Measurements from ENCODE around the gene ITGB2. TPM values are rescaled to one million over a fixed set of nuclear protein-coding genes. Genes with fewer than 3 reads are reported as not detected.

The ITGB2 gene
- total RNA-seq, 6 experiments from 2014 or later: 0.19 to 0.45 (median 0.33) TPM; not detected in 3

DNA sequence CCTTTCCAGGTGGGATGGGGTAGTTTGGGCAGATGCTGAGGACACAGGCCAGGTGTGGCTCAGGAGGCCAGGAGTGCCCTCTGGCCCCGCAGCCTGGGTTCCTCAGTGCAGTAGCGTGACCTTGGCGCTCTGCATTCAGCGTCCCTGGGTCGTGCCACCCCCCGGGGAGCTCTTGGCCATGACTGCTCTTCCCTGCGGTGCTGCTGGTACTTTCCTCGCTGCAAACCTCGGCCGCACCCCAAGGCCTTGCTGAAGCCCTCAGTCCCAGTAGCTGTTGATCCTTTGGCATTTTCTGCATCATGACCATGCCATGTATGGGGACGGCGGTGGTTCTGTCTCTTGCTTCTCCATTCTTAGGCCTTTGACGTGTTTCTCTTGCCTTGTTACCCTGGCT is 32.9 kb upstream of the ITGB2 start:
- Mint-ChIP-seq H3K36me3 (ENCODE audit: low read depth) (peaks cover 11% of the 10 kb centered on the region; the same call in 1 of the 2 replicates), H3K4me3 (no peak overlapping the region), H3K27me3 (ENCODE audit: insufficient read depth) (no peaks in the 10 kb centered on the region; the same call in 1 of the 2 replicates), H3K4me1 (ENCODE audit: low read depth) (no peaks in the 10 kb centered on the region), H3K9me3 (no peaks in the 10 kb centered on the region), H3K27ac (no peak overlapping the region)
- TF ChIP-seq, protein P1, sequence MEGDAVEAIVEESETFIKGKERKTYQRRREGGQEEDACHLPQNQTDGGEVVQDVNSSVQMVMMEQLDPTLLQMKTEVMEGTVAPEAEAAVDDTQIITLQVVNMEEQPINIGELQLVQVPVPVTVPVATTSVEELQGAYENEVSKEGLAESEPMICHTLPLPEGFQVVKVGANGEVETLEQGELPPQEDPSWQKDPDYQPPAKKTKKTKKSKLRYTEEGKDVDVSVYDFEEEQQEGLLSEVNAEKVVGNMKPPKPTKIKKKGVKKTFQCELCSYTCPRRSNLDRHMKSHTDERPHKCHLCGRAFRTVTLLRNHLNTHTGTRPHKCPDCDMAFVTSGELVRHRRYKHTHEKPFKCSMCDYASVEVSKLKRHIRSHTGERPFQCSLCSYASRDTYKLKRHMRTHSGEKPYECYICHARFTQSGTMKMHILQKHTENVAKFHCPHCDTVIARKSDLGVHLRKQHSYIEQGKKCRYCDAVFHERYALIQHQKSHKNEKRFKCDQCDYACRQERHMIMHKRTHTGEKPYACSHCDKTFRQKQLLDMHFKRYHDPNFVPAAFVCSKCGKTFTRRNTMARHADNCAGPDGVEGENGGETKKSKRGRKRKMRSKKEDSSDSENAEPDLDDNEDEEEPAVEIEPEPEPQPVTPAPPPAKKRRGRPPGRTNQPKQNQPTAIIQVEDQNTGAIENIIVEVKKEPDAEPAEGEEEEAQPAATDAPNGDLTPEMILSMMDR (IDR thresholded peaks at IDR 0.05): no peak
- DNase-seq: no peak

DNA sequence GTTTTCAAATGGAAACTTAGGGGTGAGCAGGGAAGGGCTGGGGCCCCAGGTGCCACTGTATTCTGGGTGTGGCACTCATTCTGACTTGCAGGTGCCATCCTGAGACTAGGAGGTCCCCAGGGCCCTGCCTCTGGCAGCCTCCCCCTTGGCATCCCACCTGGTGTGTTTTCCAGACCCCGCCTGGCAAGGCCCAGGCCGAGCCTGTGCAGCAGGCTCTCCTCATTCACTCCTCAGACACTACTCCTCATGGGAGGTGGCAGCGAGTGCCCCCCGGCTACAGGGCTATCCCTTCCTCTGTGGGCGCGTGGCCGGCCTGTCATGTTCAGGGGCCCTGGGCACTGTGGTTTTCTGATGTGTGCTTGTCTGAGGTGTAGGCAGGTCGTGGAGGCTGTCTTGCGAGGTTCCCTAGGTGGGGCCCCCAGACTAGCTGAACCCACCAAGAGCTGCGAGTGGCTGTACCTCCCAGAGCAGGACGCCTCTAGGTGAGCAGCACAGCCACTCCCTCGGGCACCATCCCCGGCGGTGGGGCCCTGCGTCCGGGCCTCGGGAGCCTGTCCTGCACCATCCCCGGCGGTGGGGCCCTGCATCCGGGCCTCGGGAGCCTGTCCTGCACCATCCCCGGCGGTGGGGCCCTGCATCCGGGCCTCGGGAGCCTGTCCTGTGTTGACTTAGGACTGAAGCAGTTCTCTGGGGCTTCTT is 32.4 kb upstream of the ITGB2 start:
- Mint-ChIP-seq H3K4me3 (no peak overlapping the region), H3K9me3 (no peaks in the 10 kb centered on the region), H3K27ac (no peak overlapping the region), H3K27me3 (ENCODE audit: insufficient read depth) (no peaks in the 10 kb centered on the region; the same call in 1 of the 2 replicates), H3K4me1 (ENCODE audit: low read depth) (no peaks in the 10 kb centered on the region), H3K36me3 (ENCODE audit: low read depth) (peaks cover 11% of the 10 kb centered on the region; the same call in 1 of the 2 replicates)
- TF ChIP-seq, protein P1 (IDR thresholded peaks at IDR 0.05): no peak
- no peak for DNase-seq

DNA sequence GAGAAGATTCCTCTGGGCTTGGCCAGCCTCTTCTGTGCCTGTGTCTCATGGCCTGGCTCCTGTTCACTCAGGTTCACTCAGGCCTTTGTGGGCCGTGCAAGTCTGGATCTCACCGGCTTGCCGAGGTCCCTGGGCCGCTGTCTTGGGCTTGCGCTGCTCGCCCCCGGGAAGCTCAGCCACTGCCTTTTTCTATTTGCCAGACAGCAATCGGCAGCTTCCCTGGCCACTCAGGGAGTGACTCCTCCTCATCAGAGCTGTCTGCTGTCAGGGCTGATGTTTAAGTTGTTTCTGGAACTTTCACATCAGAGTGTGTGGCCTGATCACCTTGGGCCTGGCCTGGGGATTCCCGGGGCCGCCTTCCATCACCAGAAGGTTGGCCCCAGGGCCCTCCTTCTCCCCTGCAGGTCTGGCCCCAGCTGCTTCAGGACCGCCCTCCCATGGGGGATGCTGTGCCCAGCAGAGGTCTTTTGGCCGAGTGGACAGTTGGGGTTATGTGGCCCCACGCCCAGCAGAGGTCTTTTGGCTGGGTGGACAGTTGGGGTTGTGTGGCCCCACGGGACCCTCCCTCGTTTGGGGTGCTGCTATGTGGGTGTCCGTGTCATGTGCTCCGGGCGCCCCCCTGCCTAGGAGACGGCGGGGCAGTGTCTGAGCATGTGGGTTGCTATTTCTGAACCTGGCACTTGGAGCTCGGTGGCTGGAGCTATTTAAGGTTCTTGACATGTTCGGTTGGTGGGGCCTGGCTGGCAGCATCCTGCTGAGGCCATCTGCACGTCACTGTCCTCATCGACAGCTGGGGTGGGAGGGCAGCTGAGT is 31.6 kb upstream of the ITGB2 start:
- peaks cover 7% of the 10 kb centered on the region; the same call in 1 of the 2 replicates for H3K36me3 Mint-ChIP-seq (ENCODE audit: low read depth)
- DNase-seq: no peak
- TF ChIP-seq, protein P1 (IDR thresholded peaks at IDR 0.05): no peak
- no peak overlapping the region for H3K4me3 Mint-ChIP-seq
- no peaks in the 10 kb centered on the region; the same call in 1 of the 2 replicates for H3K27me3 Mint-ChIP-seq (ENCODE audit: insufficient read depth)
- H3K4me1 Mint-ChIP-seq (ENCODE audit: low read depth): no peaks in the 10 kb centered on the region
- H3K9me3 Mint-ChIP-seq: no peaks in the 10 kb centered on the region
- H3K27ac Mint-ChIP-seq: no peak overlapping the region

DNA sequence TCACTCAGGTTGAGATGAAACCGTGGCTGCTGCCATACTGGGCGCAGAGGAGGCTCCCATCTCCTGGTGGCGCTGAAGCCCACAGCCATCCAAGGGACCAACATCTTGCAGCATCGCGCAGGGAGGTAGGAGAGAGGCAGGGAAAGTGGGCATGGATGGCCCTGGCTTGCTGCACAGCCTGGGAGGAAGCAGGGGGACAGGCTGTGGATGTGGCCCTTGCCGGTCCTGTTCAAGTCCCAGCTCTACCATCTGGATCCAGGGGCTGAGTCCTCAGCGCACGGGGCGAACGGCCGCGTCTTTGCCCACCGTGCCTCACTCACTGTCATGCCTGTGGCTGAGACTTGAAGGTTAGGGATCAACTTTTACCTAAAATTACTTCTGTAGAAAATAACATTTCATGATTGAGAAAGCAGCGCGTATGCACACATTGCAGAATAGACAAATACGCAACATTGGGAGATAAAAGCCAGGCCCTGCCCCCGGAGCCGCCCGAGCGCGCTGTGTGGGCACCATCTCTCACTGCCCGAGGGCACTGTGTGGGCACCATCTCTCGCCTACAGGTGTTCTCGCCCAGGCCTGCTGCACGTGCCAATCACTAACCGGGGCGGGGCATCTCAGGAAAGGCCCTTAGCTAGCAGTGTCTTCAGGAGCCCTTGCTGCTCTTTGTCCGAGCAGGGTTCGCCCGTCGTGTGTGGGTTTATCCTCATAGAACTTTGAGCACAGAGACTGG is 30.7 kb upstream of the ITGB2 start:
- Mint-ChIP-seq H3K4me3 (no peak overlapping the region), H3K36me3 (ENCODE audit: low read depth) (0 out of 2 replicates have a peak, but pooled peaks cover 5% of the 10 kb centered on the region), H3K9me3 (no peaks in the 10 kb centered on the region), H3K27ac (no peak overlapping the region), H3K27me3 (ENCODE audit: insufficient read depth) (no peaks in the 10 kb centered on the region; the same call in 1 of the 2 replicates), H3K4me1 (ENCODE audit: low read depth) (no peaks in the 10 kb centered on the region)
- TF ChIP-seq, protein P1 (IDR thresholded peaks at IDR 0.05): no peak
- no peak for DNase-seq

DNA sequence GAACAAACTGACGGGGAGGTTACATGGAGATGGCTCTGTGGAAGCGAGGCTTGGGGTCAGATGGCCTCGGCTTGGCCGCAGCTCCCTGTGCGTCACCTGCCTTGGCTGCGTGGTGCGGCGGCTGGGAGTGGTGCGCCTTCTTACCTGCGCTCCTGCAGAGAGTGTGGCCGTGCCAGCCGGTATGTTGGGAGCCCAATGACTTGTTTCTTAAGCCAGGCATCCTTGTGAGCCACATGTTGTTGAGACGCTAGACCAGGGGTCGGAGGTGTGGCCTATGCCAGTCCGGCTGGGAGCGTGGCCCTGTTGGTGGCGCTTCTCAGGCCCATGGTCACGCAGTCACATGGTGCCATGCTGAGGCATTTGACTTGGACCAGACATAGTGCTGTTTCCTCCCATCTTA is 29.7 kb upstream of the ITGB2 start:
- TF ChIP-seq, protein P1 (IDR thresholded peaks at IDR 0.05): no peak
- no peaks in the 10 kb centered on the region; the same call in 1 of the 2 replicates for H3K27me3 Mint-ChIP-seq (ENCODE audit: insufficient read depth)
- no peaks in the 10 kb centered on the region for H3K4me1 Mint-ChIP-seq (ENCODE audit: low read depth)
- no peak for DNase-seq
- no peak overlapping the region for H3K4me3 Mint-ChIP-seq
- H3K36me3 Mint-ChIP-seq (ENCODE audit: low read depth): peaks cover 2% of the 10 kb centered on the region; the same call in 1 of the 2 replicates
- no peaks in the 10 kb centered on the region for H3K9me3 Mint-ChIP-seq
- no peak overlapping the region for H3K27ac Mint-ChIP-seq
